C4-2B (cell line): ENCODE results near the gene MNT.

Experiments
- H3K27ac ChIP-seq: fragments of 450-650 bp; 2 replicates; pipeline ENCODE4 v1.5.1; 2017
- CTCF ChIP-seq: fragments of 450-650 bp; conservative IDR thresholded peaks from 2 replicates; pipeline ENCODE4 v1.5.1; 2017; ENCODE audit warnings: mild to moderate bottlenecking
- ZFX ChIP-seq: fragments of 450-650 bp; IDR thresholded peaks from 2 replicates; pipeline ENCODE4 v1.6.1; 2017

The MNT gene

GRCh38 chr17:2392252-2393173, 8.3 kb downstream of the MNT start:
- TF ChIP-seq ZFX (no peak), CTCF (no peak)
- H3K27ac ChIP-seq = peak overlapping the region; percentile 97

- peak overlapping the region; percentile 97 for H3K27ac ChIP-seq
- TF ChIP-seq ZFX (no peak), CTCF (no peak)
Measured at GRCh38 chr17:2391597-2392251, 9.1 kb downstream of the MNT start.

- H3K27ac ChIP-seq = no peak overlapping the region
- TF ChIP-seq CTCF (no peak), ZFX (no peak)
Measured at GRCh38 chr17:2390199-2390836, 10.5 kb downstream of the MNT start.

GRCh38 chr17:2388683-2389055, 12.2 kb downstream of the MNT start:
- H3K27ac ChIP-seq = no peak overlapping the region
- no peak for TF ChIP-seq CTCF
- TF ChIP-seq ZFX = no peak

GRCh38 chr17:2388020-2388682, 12.7 kb downstream of the MNT start:
- TF ChIP-seq ZFX (no peak), CTCF (no peak)
- no peak overlapping the region for H3K27ac ChIP-seq

GRCh38 chr17:2387086-2388019, 13.5 kb downstream of the MNT start:
- no peak overlapping the region for H3K27ac ChIP-seq
- TF ChIP-seq ZFX = no peak
- TF ChIP-seq CTCF = no peak
